Bronchial epithelial cell (primary cell): ENCODE measurements around the gene RBMS1. TPM values are rescaled to one million over a fixed set of nuclear protein-coding genes. Genes with fewer than 3 reads are reported as not detected.

Source experiments
- DNase-seq: peaks from one replicate; pipeline ENCODE4 v3.0.0-alpha.2; 2010; ENCODE audit warnings: low read depth
- FAIRE-seq: peaks from 2 replicates; lab custom pipeline; 2011; peaks lifted over from hg19 to GRCh38; lab: Jason Lieb, UNC
- H3K27me3 ChIP-seq: 2 replicates; pipeline ENCODE4 v1.5.1; 2011; ENCODE audit warnings: low read length; ENCODE audit not compliant: control insufficient read depth, insufficient read depth
- H3K36me3 ChIP-seq: 2 replicates; pipeline ENCODE4 v1.5.1; 2011; ENCODE audit warnings: low read length; ENCODE audit not compliant: control insufficient read depth, insufficient read depth
- H3K4me3 ChIP-seq: 2 replicates; pipeline ENCODE4 v1.5.1; 2011; ENCODE audit warnings: mild to moderate bottlenecking, low read depth, low read length, control low read depth
- total RNA-seq: library from RNA; depleted of rRNA; stranded (reverse); fragments of >200 nt; gene quantifications from 2 replicates; pipeline ENCODE4 v1.2.1, GENCODE V29; 2014
- TF ChIP-seq, protein P1 (sequence below): IDR thresholded peaks from 2 replicates; pipeline ENCODE4 v1.5.1; 2011; ENCODE audit warnings: mild to moderate bottlenecking, moderate library complexity, low read length, control low read depth, inconsistent platforms; ENCODE audit not compliant: insufficient read depth, severe bottlenecking

RBMS1 gene
- total RNA-seq, 1 donor from 2014 or later = 30.0 TPM

DNA sequence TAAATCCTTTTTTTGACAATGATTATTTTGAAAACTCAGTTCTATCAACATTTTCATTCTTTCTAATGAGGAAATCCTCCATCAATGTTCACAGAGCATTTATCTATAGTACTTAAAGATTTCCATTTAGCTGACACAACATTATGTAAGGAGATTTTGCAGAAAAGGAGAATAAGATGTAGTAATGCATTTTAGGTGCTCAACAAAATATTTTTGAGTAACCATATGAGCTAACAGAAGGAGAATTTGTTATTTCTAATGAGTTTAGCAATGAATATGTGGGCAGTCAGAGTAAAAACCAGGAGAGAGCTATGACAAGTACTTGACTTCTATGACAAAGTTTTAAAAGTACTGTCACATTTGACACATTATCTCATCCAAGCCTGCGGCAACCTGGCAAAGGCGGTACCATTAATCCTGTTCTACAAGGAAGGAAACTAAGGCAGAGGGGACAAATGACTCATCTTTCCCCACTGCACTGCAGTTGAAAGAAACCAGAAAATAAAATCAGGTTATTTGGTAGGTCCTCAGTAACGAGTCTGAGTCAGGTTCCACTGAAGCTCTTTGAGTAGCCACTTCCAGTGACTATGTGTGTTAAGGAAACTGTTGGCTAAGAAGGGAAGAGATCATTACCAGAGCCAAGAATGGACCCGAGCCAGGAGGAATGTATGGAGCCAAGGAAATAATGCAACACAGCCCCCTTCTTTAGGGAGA lies 159.4 kb downstream of the RBMS1 start:
- Histone ChIP-seq H3K4me3 (no peak overlapping the region), H3K36me3 (no peaks in the 10 kb centered on the region), H3K27me3 (no peaks in the 10 kb centered on the region)
- DNase-seq (peak; percentile 60), FAIRE-seq (no peak)
- TF ChIP-seq, protein P1, sequence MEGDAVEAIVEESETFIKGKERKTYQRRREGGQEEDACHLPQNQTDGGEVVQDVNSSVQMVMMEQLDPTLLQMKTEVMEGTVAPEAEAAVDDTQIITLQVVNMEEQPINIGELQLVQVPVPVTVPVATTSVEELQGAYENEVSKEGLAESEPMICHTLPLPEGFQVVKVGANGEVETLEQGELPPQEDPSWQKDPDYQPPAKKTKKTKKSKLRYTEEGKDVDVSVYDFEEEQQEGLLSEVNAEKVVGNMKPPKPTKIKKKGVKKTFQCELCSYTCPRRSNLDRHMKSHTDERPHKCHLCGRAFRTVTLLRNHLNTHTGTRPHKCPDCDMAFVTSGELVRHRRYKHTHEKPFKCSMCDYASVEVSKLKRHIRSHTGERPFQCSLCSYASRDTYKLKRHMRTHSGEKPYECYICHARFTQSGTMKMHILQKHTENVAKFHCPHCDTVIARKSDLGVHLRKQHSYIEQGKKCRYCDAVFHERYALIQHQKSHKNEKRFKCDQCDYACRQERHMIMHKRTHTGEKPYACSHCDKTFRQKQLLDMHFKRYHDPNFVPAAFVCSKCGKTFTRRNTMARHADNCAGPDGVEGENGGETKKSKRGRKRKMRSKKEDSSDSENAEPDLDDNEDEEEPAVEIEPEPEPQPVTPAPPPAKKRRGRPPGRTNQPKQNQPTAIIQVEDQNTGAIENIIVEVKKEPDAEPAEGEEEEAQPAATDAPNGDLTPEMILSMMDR = no peak

GRCh38 chr2:160333324-160334027 lies 160.1 kb downstream of the RBMS1 start:
- TF ChIP-seq, protein P1 = no peak
- DNase-seq (no peak), FAIRE-seq (no peak)
- no peaks in the 10 kb centered on the region for H3K36me3 ChIP-seq
- H3K4me3 ChIP-seq = no peak overlapping the region
- H3K27me3 ChIP-seq = no peaks in the 10 kb centered on the region

DNA sequence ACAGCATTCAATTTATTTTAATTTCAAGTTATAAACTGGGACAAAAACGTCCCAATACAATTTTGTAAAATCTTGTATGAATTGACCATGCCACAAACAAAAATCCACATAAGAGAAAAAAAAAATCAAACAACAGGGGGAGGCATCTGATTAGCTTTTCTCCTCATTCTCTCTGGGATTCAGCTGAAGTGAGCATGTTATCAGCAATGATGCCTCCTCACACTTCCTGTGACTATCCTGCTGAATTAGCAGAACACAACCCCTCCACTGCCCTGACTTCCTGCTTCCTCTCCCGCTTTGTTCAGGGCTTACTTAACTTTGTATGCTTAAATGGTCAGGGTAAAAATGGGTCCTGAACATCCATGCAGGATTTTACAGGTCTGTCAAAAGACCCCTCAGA lies 161.3 kb downstream of the RBMS1 start:
- DNase-seq (peak; percentile 50), FAIRE-seq (peak; percentile 62)
- Histone ChIP-seq H3K36me3 (no peaks in the 10 kb centered on the region), H3K27me3 (no peaks in the 10 kb centered on the region), H3K4me3 (no peak overlapping the region)
- TF ChIP-seq, protein P1 = no peak

DNA sequence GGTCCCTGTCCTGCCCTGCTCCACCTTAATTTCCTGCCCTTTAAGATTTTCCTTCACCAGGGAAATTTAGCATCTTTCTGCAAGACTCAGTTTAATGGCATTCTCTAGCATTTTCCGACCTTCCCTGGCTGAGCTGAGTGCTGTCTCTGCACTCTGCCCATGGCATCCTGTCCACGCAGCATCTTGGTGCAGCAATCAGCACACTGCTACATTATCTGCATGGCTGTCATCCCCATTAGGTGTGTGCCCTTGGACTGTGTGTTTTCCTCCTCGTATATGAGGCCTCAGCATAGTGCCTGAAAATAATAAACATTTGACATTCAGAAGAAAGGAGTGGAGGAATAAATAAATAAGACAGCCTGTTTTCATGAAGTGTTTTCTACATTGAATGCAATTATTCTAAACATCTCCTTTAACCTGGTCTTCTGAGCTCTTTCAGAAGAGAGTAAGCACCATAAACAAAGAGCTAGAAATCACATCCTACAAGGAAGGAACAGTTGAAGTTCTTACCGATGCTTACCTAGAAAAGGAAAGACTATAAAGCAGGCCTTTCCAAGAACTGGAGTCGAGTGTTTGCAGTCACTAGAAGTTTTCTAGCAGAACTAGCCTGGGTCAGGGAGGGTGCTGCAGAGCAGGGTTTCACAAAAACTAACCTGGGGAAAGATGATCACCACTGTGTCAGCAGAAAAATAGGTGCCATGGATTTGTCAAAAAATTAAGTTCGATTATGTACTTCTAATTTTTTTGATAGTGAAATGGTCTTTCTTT lies 162.2 kb downstream of the RBMS1 start:
- Histone ChIP-seq H3K4me3 (no peak overlapping the region), H3K36me3 (no peaks in the 10 kb centered on the region), H3K27me3 (no peaks in the 10 kb centered on the region)
- TF ChIP-seq, protein P1 = no peak
- peak; percentile 88 for FAIRE-seq
- DNase-seq = no peak

- TF ChIP-seq, protein P1 = no peak
- H3K4me3 ChIP-seq = no peak overlapping the region
- DNase-seq = no peak
- no peaks in the 10 kb centered on the region for H3K27me3 ChIP-seq
- no peaks in the 10 kb centered on the region for H3K36me3 ChIP-seq
- no peak for FAIRE-seq
These were observed 164.6 kb downstream of the RBMS1 start for GRCh38 chr2:160328811-160329527.
